Panc1 (cell line): ENCODE results near the gene SSTR1.

Experiments used
- POLR2AphosphoS5 ChIP-seq: IDR thresholded peaks from 2 replicates; pipeline ENCODE4 v1.6.1; 2012; ENCODE audit warnings: mild to moderate bottlenecking, low read depth, low read length, moderate library complexity
- TF ChIP-seq, protein P1 (sequence below): fragments of 450-650 bp; IDR thresholded peaks from 2 replicates; pipeline ENCODE4 v1.5.1; 2017; ENCODE audit warnings: mild to moderate bottlenecking
- TF ChIP-seq, protein P2 (sequence below), 2 experiments: IDR thresholded peaks; 2 replicates each; pipeline ENCODE4 v1.6.1; 2011 to 2012; ENCODE audit warnings: low read depth in 2 of 2, control low read depth in 1 of 2, low read length in 1 of 2, mild to moderate bottlenecking in 1 of 2, moderate library complexity in 1 of 2; ENCODE audit not compliant: insufficient read depth in 1 of 2

DNA sequence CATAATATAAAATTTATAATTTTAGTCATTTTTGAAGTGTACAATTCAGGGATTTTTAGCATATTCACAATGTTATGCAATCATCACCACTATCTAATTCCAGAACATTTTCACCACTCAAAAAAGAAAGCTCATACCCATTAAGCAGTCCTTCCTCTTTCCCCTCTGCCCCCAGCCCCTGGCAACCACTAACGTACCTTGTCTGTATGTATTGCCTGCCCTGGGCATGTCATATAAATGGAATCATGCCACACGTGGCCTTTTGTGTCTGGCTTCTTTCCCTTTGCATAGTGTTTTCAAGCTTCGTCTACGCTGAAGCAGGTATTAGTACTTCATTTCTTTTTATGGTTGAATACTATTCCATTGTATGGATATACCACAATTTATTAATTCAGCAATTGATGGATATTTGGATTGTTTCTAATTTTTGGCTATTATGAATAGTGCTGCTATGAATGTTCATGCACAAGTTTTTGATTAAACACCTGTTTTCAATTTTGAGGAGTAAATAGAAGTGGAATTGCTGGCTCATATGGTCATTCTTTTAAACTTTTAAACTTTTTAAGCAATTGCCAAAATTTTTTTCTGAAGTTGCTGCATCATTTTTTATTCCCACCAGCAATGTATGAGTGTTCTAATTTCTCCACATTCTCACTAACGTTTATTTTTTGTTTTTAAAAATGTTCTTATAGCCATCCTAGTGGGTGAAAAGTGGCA, 1.6 kb upstream of the SSTR1 start:
- TF ChIP-seq, protein P1, sequence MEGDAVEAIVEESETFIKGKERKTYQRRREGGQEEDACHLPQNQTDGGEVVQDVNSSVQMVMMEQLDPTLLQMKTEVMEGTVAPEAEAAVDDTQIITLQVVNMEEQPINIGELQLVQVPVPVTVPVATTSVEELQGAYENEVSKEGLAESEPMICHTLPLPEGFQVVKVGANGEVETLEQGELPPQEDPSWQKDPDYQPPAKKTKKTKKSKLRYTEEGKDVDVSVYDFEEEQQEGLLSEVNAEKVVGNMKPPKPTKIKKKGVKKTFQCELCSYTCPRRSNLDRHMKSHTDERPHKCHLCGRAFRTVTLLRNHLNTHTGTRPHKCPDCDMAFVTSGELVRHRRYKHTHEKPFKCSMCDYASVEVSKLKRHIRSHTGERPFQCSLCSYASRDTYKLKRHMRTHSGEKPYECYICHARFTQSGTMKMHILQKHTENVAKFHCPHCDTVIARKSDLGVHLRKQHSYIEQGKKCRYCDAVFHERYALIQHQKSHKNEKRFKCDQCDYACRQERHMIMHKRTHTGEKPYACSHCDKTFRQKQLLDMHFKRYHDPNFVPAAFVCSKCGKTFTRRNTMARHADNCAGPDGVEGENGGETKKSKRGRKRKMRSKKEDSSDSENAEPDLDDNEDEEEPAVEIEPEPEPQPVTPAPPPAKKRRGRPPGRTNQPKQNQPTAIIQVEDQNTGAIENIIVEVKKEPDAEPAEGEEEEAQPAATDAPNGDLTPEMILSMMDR = no peak
- TF ChIP-seq, protein P2, sequence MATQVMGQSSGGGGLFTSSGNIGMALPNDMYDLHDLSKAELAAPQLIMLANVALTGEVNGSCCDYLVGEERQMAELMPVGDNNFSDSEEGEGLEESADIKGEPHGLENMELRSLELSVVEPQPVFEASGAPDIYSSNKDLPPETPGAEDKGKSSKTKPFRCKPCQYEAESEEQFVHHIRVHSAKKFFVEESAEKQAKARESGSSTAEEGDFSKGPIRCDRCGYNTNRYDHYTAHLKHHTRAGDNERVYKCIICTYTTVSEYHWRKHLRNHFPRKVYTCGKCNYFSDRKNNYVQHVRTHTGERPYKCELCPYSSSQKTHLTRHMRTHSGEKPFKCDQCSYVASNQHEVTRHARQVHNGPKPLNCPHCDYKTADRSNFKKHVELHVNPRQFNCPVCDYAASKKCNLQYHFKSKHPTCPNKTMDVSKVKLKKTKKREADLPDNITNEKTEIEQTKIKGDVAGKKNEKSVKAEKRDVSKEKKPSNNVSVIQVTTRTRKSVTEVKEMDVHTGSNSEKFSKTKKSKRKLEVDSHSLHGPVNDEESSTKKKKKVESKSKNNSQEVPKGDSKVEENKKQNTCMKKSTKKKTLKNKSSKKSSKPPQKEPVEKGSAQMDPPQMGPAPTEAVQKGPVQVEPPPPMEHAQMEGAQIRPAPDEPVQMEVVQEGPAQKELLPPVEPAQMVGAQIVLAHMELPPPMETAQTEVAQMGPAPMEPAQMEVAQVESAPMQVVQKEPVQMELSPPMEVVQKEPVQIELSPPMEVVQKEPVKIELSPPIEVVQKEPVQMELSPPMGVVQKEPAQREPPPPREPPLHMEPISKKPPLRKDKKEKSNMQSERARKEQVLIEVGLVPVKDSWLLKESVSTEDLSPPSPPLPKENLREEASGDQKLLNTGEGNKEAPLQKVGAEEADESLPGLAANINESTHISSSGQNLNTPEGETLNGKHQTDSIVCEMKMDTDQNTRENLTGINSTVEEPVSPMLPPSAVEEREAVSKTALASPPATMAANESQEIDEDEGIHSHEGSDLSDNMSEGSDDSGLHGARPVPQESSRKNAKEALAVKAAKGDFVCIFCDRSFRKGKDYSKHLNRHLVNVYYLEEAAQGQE (IDR thresholded peaks at IDR 0.05; ENCODE audit: insufficient read depth in 1 of 2, low read depth in 2 of 2, low read length in 1 of 2) = no peak
- no peak for TF ChIP-seq POLR2AphosphoS5
